PC-9 (cell line): ENCODE measurements around the gene PEF1. TPM values are rescaled to one million over a fixed set of nuclear protein-coding genes. Genes with fewer than 3 reads are reported as not detected.

Experiments
- BruUV-seq: library from RNA; stranded (reverse); fragments of 400-500 nt; replicated peaks from 2 replicates; lab custom pipeline; 2021; lab: Mats Ljungman, UMichigan
- CTCF ChIA-PET: fragments of 300-600 bp; sonication (Branson Sonifier 250); formaldehyde crosslinking; loops from one replicate; lab custom pipeline; 2022; ENCODE audit warnings: antibody characterized with exemption; lab: Charles Lee
- POLR2A ChIA-PET: fragments of 300-600 bp; sonication (Branson Sonifier 250); formaldehyde crosslinking; loops from one replicate; lab custom pipeline; 2022; ENCODE audit warnings: antibody characterized with exemption; ENCODE audit not compliant: unreplicated experiment; lab: Charles Lee
- DNase-seq, 2 experiments: peaks; one replicate each; pipeline versions ENCODE4 v3.0.0 to v3.0.0-alpha.2; 2015 to 2022; ENCODE audit warnings: mixed read lengths in 1 of 2
- H2AFZ ChIP-seq: fragments of 200-600 bp; sonication (generic); 2 replicates; pipeline ENCODE4 v1.8.1; 2017; ENCODE audit warnings: antibody characterized with exemption
- H3F3A ChIP-seq: fragments of 200-600 bp; sonication (generic); 2 replicates; pipeline ENCODE4 v1.8.1; 2017; ENCODE audit warnings: antibody characterized with exemption, mild to moderate bottlenecking, low read depth; ENCODE audit not compliant: insufficient read depth
- H3K27ac ChIP-seq: fragments of 200-600 bp; sonication (generic); 2 replicates; pipeline ENCODE4 v1.6.1; 2016; ENCODE audit warnings: mixed run types
- H3K27me3 ChIP-seq: fragments of 200-600 bp; sonication (generic); 2 replicates; pipeline ENCODE4 v1.6.1; 2016; ENCODE audit warnings: low read depth, mixed run types; ENCODE audit not compliant: insufficient read depth
- H3K36me3 ChIP-seq: fragments of 200-600 bp; sonication (generic); 2 replicates; pipeline ENCODE4 v1.6.1; 2016; ENCODE audit warnings: low read depth, mixed run types
- H3K4me1 ChIP-seq: fragments of 200-600 bp; sonication (generic); replicated peaks from 2 replicates; pipeline ENCODE4 v1.6.1; 2016; ENCODE audit warnings: mixed run types; ENCODE audit not compliant: insufficient read depth
- H3K4me2 ChIP-seq: fragments of 200-600 bp; sonication (generic); 2 replicates; pipeline ENCODE4 v1.6.1; 2017; ENCODE audit warnings: mixed run types
- H3K4me3 ChIP-seq: fragments of 200-600 bp; sonication (generic); 2 replicates; pipeline ENCODE4 v1.6.1; 2016; ENCODE audit warnings: mixed run types
- H3K79me2 ChIP-seq: fragments of 200-600 bp; sonication (generic); 2 replicates; pipeline ENCODE4 v1.6.1; 2017; ENCODE audit warnings: low read depth, mixed run types
- H3K9me2 ChIP-seq: fragments of 200-600 bp; sonication (generic); 2 replicates; pipeline ENCODE4 v1.8.1; 2017; ENCODE audit warnings: mild to moderate bottlenecking; ENCODE audit not compliant: insufficient read depth
- H3K9me3 ChIP-seq: fragments of 200-600 bp; sonication (generic); 2 replicates; pipeline ENCODE4 v1.8.1; 2016; ENCODE audit warnings: low read depth; ENCODE audit not compliant: insufficient read depth
- H4K20me1 ChIP-seq: fragments of 200-600 bp; sonication (generic); 2 replicates; pipeline ENCODE4 v1.8.1; 2017; ENCODE audit not compliant: insufficient read depth
- EZH2 ChIP-seq: fragments of 200-600 bp; sonication (generic); IDR thresholded peaks from 2 replicates; pipeline ENCODE4 v1.8.0; 2017; ENCODE audit warnings: antibody characterized with exemption, low read depth
- intact Hi-C: fragments of 100-400 bp; cut with micrococcal nuclease; formaldehyde crosslinking; loops from one replicate; pipeline ENCODE4 v1.10.0; 2022; ENCODE audit not compliant: unreplicated experiment
- total RNA-seq: library from RNA; stranded (reverse); gene quantifications from 2 replicates; pipeline ENCODE4 v1.2.3, GENCODE V29; 2021
- TF ChIP-seq, protein P1 (sequence below): fragments of 200-600 bp; sonication (generic); conservative IDR thresholded peaks from 2 replicates; pipeline ENCODE4 v1.6.1; 2017; ENCODE audit warnings: mixed run types, antibody characterized with exemption, mild to moderate bottlenecking, moderate library complexity

The PEF1 gene
- total RNA-seq, 1 experiment from 2014 or later = 40.3 TPM

DNA sequence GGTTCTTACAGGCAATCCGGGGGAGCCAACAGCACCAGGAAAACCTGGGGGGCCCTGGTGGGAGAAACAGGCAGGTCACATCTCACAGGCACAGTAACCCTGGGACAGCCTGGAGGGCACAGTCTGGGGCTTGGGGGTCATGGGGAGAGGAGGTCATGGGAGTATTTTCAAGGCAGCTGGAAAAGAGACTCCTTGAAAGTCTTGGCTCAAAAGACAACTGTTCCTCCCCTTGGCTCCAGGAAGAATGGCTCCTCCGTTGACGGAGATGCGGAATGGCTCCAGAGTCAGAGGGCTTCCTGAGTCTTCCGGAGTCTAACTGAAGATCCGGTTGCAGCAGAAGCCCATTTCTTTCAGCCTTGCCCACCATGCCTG, 25.9 kb upstream of the PEF1 start:
- intact Hi-C loops = no loop called here
- H2AFZ ChIP-seq = peak overlapping the region; percentile 50
- BruUV-seq = no TSS peak
- H3K36me3 ChIP-seq = no peaks in the 10 kb centered on the region
- peak overlapping the region; percentile 46; the same call in 1 of the 2 replicates for H3K27ac ChIP-seq
- H3K79me2 ChIP-seq = no peaks in the 10 kb centered on the region
- H3K9me2 ChIP-seq = no peaks in the 10 kb centered on the region
- CTCF ChIA-PET = interaction anchor here (0.6 to 1.2 kb wide), 5 partner anchors 26 to 93 kb away, joined by 3 to 8 read pairs (median 6); partner anchors contain the start of genes ADGRB2 and PEF1
- H3K9me3 ChIP-seq = no peaks in the 10 kb centered on the region
- DNase-seq = no peak
- peak overlapping the region; percentile 73 for H3K4me2 ChIP-seq
- TF ChIP-seq, protein P1, sequence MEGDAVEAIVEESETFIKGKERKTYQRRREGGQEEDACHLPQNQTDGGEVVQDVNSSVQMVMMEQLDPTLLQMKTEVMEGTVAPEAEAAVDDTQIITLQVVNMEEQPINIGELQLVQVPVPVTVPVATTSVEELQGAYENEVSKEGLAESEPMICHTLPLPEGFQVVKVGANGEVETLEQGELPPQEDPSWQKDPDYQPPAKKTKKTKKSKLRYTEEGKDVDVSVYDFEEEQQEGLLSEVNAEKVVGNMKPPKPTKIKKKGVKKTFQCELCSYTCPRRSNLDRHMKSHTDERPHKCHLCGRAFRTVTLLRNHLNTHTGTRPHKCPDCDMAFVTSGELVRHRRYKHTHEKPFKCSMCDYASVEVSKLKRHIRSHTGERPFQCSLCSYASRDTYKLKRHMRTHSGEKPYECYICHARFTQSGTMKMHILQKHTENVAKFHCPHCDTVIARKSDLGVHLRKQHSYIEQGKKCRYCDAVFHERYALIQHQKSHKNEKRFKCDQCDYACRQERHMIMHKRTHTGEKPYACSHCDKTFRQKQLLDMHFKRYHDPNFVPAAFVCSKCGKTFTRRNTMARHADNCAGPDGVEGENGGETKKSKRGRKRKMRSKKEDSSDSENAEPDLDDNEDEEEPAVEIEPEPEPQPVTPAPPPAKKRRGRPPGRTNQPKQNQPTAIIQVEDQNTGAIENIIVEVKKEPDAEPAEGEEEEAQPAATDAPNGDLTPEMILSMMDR = no peak; the same call in 1 of the 2 replicates
- no peak for TF ChIP-seq EZH2
- POLR2A ChIA-PET = interaction anchor here (0.5 to 1.1 kb wide), 2 partner anchors 42 to 78 kb away, joined by 3 to 10 read pairs; no protein-coding TSS in a partner anchor
- no peaks in the 10 kb centered on the region for H4K20me1 ChIP-seq
- H3F3A ChIP-seq = peaks cover 28% of the 10 kb centered on the region
- no peaks in the 10 kb centered on the region for H3K27me3 ChIP-seq
- peaks cover 57% of the 10 kb centered on the region for H3K4me1 ChIP-seq
- H3K4me3 ChIP-seq = peak overlapping the region; percentile 40; the same call in 1 of the 2 replicates

DNA sequence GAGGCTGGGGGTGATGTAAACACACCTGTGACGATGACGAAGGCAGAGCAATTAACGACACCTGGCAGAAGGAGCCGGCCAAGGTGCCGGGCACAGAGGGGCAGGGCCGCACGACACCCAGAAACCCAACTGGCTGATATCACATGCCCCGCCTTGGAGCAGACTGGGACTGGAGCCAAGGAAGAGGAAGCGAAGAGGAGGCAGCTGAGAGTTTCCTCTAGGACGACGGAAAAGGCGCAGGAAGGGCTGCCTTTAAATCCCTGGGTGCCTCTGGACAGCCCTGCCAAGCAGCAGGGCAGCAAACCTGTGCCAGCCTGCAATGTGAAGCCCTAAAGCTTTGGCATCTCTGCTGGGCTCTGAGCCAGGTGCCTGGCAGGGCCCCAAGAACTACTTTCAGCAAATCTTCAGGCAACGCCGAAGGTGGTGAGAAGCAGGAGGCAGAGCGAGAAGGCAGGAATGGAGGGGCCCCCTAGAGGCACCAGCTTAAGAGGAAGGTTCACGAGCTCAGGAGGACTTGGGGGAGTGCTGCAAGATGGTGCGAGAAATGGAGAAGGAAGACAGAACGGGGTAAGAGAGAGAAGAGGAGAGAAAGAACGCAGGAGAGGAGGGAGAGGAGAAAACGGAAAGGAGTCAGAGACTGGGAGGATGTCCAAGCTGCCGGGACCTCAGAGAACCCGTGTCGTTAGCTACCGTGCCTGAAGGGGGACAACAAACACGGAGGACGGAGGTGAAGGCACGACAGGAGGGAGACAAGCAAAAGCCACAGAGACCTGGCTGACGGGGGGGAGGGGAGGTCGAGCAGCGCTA, 25.3 kb upstream of the PEF1 start:
- intact Hi-C loops = loop anchor here (5.0 to 10.0 kb wide), 3 partner anchors 32 to 745 kb away; partner anchors contain the start of gene COL16A1
- Histone ChIP-seq H3K4me2 (peak overlapping the region; percentile 73), H3K9me2 (no peaks in the 10 kb centered on the region), H2AFZ (peak overlapping the region; percentile 50), H4K20me1 (no peaks in the 10 kb centered on the region), H3K4me3 (peak overlapping the region; percentile 40; the same call in 1 of the 2 replicates), H3K4me1 (peaks cover 51% of the 10 kb centered on the region), H3K27me3 (no peaks in the 10 kb centered on the region), H3K79me2 (no peaks in the 10 kb centered on the region), H3F3A (peaks cover 23% of the 10 kb centered on the region), H3K27ac (peak overlapping the region; percentile 46), H3K36me3 (no peaks in the 10 kb centered on the region), H3K9me3 (no peaks in the 10 kb centered on the region)
- TF ChIP-seq, protein P1 = peak; percentile 58; the same call in 1 of the 2 replicates
- no peak for TF ChIP-seq EZH2
- BruUV-seq = no TSS peak
- ChIA-PET CTCF (interaction anchor here (0.6 to 1.2 kb wide), 6 partner anchors 25 to 94 kb away, joined by 3 to 8 read pairs (median 4); partner anchors contain the start of genes ADGRB2 and PEF1), POLR2A (interaction anchor here (0.5 to 1.1 kb wide), 8 partner anchors 34 to 96 kb away, joined by 3 to 10 read pairs (median 3); partner anchors contain the start of gene COL16A1)
- peak; percentile 88 to 96 for DNase-seq

DNA sequence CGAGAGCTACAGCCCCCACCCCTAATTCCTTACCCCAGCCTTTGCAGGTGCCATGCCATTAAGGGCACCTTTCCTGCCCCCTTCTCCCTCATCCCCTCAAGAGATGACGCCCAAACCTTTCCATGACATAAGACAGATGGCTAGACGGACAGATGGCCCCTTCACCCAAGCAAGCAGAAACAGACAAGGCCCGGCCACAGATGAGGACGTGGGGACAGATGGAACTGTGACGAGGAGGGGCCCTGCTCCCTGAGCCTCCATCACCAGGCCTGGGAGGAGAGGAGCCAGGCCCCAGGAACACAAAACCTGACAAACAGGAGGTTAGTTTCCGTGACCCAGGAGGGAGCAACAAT, 24.7 kb upstream of the PEF1 start:
- ChIA-PET POLR2A (interaction anchor here (0.5 to 1.1 kb wide), 6 partner anchors 44 to 96 kb away, joined by 3 to 10 read pairs (median 4); no protein-coding TSS in a partner anchor), CTCF (interaction anchor here (0.7 to 1.2 kb wide), 3 partner anchors 36 to 48 kb away, joined by 3 to 7 read pairs (median 3); no protein-coding TSS in a partner anchor)
- Histone ChIP-seq H3F3A (peaks cover 20% of the 10 kb centered on the region), H3K27ac (peak overlapping the region; percentile 46), H2AFZ (peak overlapping the region; percentile 50; the same call in 1 of the 2 replicates), H4K20me1 (no peaks in the 10 kb centered on the region), H3K36me3 (no peaks in the 10 kb centered on the region), H3K9me3 (no peaks in the 10 kb centered on the region), H3K4me3 (peak overlapping the region; percentile 40; the same call in 1 of the 2 replicates), H3K9me2 (no peaks in the 10 kb centered on the region), H3K27me3 (no peaks in the 10 kb centered on the region), H3K4me2 (peak overlapping the region; percentile 73), H3K79me2 (no peaks in the 10 kb centered on the region), H3K4me1 (peaks cover 45% of the 10 kb centered on the region)
- no TSS peak for BruUV-seq
- DNase-seq = no peak
- intact Hi-C loops = loop anchor here (5.0 to 10.0 kb wide), 3 partner anchors 33 to 745 kb away; partner anchors contain the start of gene COL16A1
- no peak for TF ChIP-seq EZH2
- TF ChIP-seq, protein P1 = no peak
